ENCODE results near the gene HIF3A.

HIF3A gene

GRCh38 chr19:46386996-46387712 is 90.3 kb downstream of the HIF3A start:
- DNase-seq = no peak

GRCh38 chr19:46387713-46388130 is 90.9 kb downstream of the HIF3A start:
- no peak for DNase-seq

- no peak for DNase-seq
These were observed 91.7 kb downstream of the HIF3A start for GRCh38 chr19:46388311-46389095.

- no peak for DNase-seq
These were observed 93.4 kb downstream of the HIF3A start for GRCh38 chr19:46390121-46390858.

GRCh38 chr19:46390866-46391265 is 94.0 kb downstream of the HIF3A start:
- DNase-seq = no peak

- no peak for DNase-seq
These were observed 94.7 kb downstream of the HIF3A start for GRCh38 chr19:46391296-46392251.

- no peak for DNase-seq
These were observed 95.5 kb downstream of the HIF3A start for GRCh38 chr19:46392252-46392801.

GRCh38 chr19:46392837-46393236 is 96.0 kb downstream of the HIF3A start:
- DNase-seq = no peak
